ENCODE measurements around the gene HSDL2. TPM values are rescaled to one million over a fixed set of nuclear protein-coding genes. Genes with fewer than 3 reads are reported as not detected.
A peak's percentile ranks its signal among the peaks of the same experiment; 100 is the strongest.
"Not testable (repeated sequence)": the region's sequence is repeated elsewhere in the genome, so short reads cannot be mapped to it uniquely, and the experiment has no call there.

Gene HSDL2
- total RNA-seq, 2 experiments from 2014 or later = 18.4 to 24.1 TPM

DNA sequence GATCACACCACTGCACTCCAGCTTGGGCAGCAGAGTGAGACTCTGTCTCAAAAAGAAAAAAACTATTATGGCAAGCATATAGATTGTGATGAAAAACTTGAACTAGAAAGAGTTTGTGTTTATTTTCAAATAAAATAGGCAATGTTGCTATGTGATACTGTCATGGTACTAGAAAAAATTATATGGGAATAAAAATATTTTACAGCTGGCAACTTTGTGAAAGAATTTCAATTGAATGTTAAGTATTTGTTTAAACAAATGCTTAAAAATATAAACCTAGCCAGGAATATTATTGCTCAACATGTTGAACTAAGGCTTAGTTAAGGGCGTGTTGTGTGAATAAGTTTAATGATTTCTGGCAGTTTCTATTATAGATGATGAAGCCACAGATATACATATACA is 31.7 kb downstream of the HSDL2 start:
- H3K4me1 Mint-ChIP-seq = no peaks in the 10 kb centered on the region
- ChIA-PET POLR2A (no interaction called here), CTCF (no interaction called here)
- no peaks in the 10 kb centered on the region for H3K9me3 Mint-ChIP-seq
- peaks cover 7% of the 10 kb centered on the region for H3K36me3 Mint-ChIP-seq (ENCODE audit: low read depth)
- H3K4me3 Mint-ChIP-seq = no peak overlapping the region
- no peak overlapping the region for H3K27ac Mint-ChIP-seq
- H3K27me3 Mint-ChIP-seq = no peaks in the 10 kb centered on the region
- DNase-seq = no peak

DNA sequence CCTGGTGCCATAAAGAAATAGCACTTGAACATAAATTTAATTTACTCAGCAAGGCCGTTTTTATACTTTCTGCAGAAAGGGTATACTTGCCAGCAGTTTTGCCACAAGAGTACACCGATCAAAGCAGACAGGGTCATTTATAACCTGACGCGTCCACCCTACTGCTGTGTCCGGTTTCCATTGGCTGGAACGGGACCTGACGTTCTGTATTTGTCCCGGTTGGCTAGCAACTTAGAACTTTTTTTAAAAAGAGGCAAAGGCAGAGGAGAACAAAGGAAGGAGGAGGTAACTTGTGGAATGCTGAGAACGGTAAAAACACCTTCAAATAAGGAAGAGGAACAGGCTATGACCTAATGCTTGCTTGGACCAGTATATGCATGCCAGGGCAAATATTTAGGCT is 33.8 kb downstream of the HSDL2 start:
- POLR2A ChIA-PET; CTCF ChIA-PET; H3K36me3 Mint-ChIP-seq (ENCODE audit: low read depth); H3K9me3 Mint-ChIP-seq; H3K4me1 Mint-ChIP-seq; H3K27me3 Mint-ChIP-seq; H3K27ac Mint-ChIP-seq; H3K4me3 Mint-ChIP-seq; DNase-seq: not testable (repeated sequence)

- Mint-ChIP-seq H3K36me3 (ENCODE audit: low read depth) (peaks cover 16% of the 10 kb centered on the region), H3K4me3 (no peak overlapping the region), H3K9me3 (no peaks in the 10 kb centered on the region), H3K4me1 (peaks cover 4% of the 10 kb centered on the region), H3K27me3 (no peaks in the 10 kb centered on the region), H3K27ac (no peak overlapping the region)
- CTCF ChIA-PET = no interaction called here
- POLR2A ChIA-PET = no interaction called here
- DNase-seq = no peak
These were observed 40.3 kb downstream of the HSDL2 start for GRCh38 chr9:112420208-112420607.

DNA sequence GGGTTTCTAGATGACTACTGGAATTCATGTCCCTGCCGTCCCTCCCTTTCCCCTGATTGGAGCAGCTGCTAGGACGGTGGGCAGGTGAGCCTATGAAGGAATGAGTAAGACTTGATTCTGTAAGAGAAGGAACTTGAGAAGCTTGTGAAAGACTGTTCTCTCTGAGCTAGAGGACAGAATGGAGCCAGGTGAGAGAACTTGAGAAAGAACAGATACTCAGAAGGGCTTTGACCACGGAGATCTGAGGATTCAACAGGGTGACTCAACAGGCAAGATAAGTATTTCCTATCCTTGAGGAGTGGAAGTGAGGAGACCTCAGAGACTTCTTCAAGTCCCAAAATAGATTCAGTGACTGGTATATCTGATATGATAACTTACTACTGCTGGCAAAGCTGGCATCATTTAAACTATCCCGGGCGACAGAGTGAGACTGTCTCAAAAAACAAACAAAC is 41.9 kb downstream of the HSDL2 start:
- H3K4me3 Mint-ChIP-seq = no peak overlapping the region
- H3K36me3 Mint-ChIP-seq (ENCODE audit: low read depth) = peaks cover 16% of the 10 kb centered on the region
- no peak for DNase-seq
- peaks cover 4% of the 10 kb centered on the region for H3K4me1 Mint-ChIP-seq
- no peak overlapping the region for H3K27ac Mint-ChIP-seq
- no peaks in the 10 kb centered on the region for H3K9me3 Mint-ChIP-seq
- ChIA-PET CTCF (interaction anchor here (0.6 kb wide), 1 partner anchor 76 kb away, joined by 5 read pairs; no protein-coding TSS in a partner anchor), POLR2A (no interaction called here)
- H3K27me3 Mint-ChIP-seq = no peaks in the 10 kb centered on the region

- ChIA-PET CTCF (interaction anchor here (0.6 kb wide), 1 partner anchor 77 kb away, joined by 5 read pairs; no protein-coding TSS in a partner anchor), POLR2A (no interaction called here)
- no peaks in the 10 kb centered on the region for H3K27me3 Mint-ChIP-seq
- peaks cover 4% of the 10 kb centered on the region for H3K4me1 Mint-ChIP-seq
- no peaks in the 10 kb centered on the region for H3K9me3 Mint-ChIP-seq
- peaks cover 16% of the 10 kb centered on the region for H3K36me3 Mint-ChIP-seq (ENCODE audit: low read depth)
- DNase-seq = no peak
- no peak overlapping the region for H3K4me3 Mint-ChIP-seq
- H3K27ac Mint-ChIP-seq = no peak overlapping the region
These were observed 42.7 kb downstream of the HSDL2 start for GRCh38 chr9:112422417-112423148.

- peaks cover 5% of the 10 kb centered on the region for H3K36me3 Mint-ChIP-seq (ENCODE audit: low read depth)
- H3K4me3 Mint-ChIP-seq = no peak overlapping the region
- no peak for DNase-seq
- H3K27me3 Mint-ChIP-seq = no peaks in the 10 kb centered on the region
- no peak overlapping the region for H3K27ac Mint-ChIP-seq
- H3K9me3 Mint-ChIP-seq = no peaks in the 10 kb centered on the region
- no peaks in the 10 kb centered on the region for H3K4me1 Mint-ChIP-seq
- CTCF ChIA-PET = no interaction called here
- POLR2A ChIA-PET = no interaction called here
These were observed 50.2 kb downstream of the HSDL2 start for GRCh38 chr9:112430006-112430522.

GRCh38 chr9:112433499-112434392 is 53.8 kb downstream of the HSDL2 start:
- no peak for DNase-seq
- Mint-ChIP-seq H3K36me3 (ENCODE audit: low read depth) (peaks cover 5% of the 10 kb centered on the region), H3K27me3 (no peaks in the 10 kb centered on the region), H3K4me1 (no peaks in the 10 kb centered on the region), H3K9me3 (no peaks in the 10 kb centered on the region), H3K27ac (no peak overlapping the region), H3K4me3 (no peak overlapping the region)
- POLR2A ChIA-PET = no interaction called here
- CTCF ChIA-PET = interaction anchor here (1.2 kb wide), 1 partner anchor 8 kb away, joined by 3 read pairs; no protein-coding TSS in a partner anchor

DNA sequence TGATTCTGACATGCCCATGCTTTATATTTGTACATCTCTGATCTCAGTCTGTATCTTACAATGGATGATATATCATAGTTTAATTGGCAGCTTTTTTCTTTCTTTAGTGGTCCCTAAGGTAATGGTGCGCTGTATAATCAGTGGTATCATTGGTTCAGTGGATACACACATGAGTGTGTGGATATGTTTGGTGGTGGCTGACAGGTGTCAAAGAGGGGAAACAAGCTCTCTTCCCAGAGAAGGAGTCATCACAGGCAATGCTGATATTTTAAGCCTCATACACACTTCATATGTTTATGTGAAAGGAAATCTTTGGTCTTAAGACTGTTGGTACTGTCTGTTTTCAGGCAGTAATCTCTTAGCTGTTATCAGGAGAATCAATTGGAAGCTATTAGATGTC is 54.6 kb downstream of the HSDL2 start:
- no peaks in the 10 kb centered on the region for H3K27me3 Mint-ChIP-seq
- no peaks in the 10 kb centered on the region for H3K9me3 Mint-ChIP-seq
- H3K27ac Mint-ChIP-seq = no peak overlapping the region
- CTCF ChIA-PET = interaction anchor here (0.7 kb wide), 1 partner anchor 18 kb away, joined by 3 read pairs; no protein-coding TSS in a partner anchor
- POLR2A ChIA-PET = no interaction called here
- no peak overlapping the region for H3K4me3 Mint-ChIP-seq
- no peak for DNase-seq
- H3K4me1 Mint-ChIP-seq = no peaks in the 10 kb centered on the region
- H3K36me3 Mint-ChIP-seq (ENCODE audit: low read depth) = peaks cover 4% of the 10 kb centered on the region

- no peaks in the 10 kb centered on the region for H3K9me3 Mint-ChIP-seq
- ChIA-PET CTCF (no interaction called here), POLR2A (no interaction called here)
- H3K27ac Mint-ChIP-seq = no peak overlapping the region
- peaks cover 3% of the 10 kb centered on the region for H3K36me3 Mint-ChIP-seq (ENCODE audit: low read depth)
- DNase-seq = no peak
- H3K4me1 Mint-ChIP-seq = no peaks in the 10 kb centered on the region
- no peaks in the 10 kb centered on the region for H3K27me3 Mint-ChIP-seq
- H3K4me3 Mint-ChIP-seq = no peak overlapping the region
These were observed 57.5 kb downstream of the HSDL2 start for GRCh38 chr9:112437406-112437805.

- Mint-ChIP-seq H3K27ac (no peak overlapping the region), H3K36me3 (ENCODE audit: low read depth) (peaks cover 3% of the 10 kb centered on the region), H3K4me1 (no peaks in the 10 kb centered on the region), H3K4me3 (no peak overlapping the region), H3K9me3 (no peaks in the 10 kb centered on the region), H3K27me3 (no peaks in the 10 kb centered on the region)
- CTCF ChIA-PET = interaction anchor here (0.6 to 1.0 kb wide), 2 partner anchors 11 to 90 kb away, joined by 4 to 5 read pairs; no protein-coding TSS in a partner anchor
- POLR2A ChIA-PET = no interaction called here
- no peak for DNase-seq
These were observed 59.3 kb downstream of the HSDL2 start for GRCh38 chr9:112439171-112439570.

DNA sequence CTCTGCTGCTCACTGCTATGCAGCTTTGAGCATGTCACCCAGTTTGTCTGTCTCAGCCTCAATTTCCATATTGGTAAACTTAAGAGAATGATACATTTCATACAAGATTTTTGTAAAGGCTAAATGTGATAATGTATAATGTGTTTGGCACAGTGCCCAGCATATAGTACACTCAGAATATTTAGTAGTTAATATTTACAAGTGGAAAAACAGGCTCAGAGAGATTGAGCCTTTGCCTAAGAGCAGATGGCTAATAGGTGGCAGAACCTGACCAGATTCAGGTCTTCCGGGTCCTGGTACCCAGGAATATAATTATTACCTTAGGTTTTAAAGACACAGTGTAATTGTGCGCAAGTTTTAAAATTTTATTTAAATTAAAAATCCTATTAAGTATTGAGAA is 59.9 kb downstream of the HSDL2 start:
- H3K36me3 Mint-ChIP-seq (ENCODE audit: low read depth) = peaks cover 3% of the 10 kb centered on the region
- no peak for DNase-seq
- POLR2A ChIA-PET = no interaction called here
- H3K4me3 Mint-ChIP-seq = no peak overlapping the region
- no peak overlapping the region for H3K27ac Mint-ChIP-seq
- H3K4me1 Mint-ChIP-seq = no peaks in the 10 kb centered on the region
- CTCF ChIA-PET = interaction anchor here (1.0 kb wide), 1 partner anchor 11 kb away, joined by 4 read pairs; no protein-coding TSS in a partner anchor
- no peaks in the 10 kb centered on the region for H3K27me3 Mint-ChIP-seq
- no peaks in the 10 kb centered on the region for H3K9me3 Mint-ChIP-seq

DNA sequence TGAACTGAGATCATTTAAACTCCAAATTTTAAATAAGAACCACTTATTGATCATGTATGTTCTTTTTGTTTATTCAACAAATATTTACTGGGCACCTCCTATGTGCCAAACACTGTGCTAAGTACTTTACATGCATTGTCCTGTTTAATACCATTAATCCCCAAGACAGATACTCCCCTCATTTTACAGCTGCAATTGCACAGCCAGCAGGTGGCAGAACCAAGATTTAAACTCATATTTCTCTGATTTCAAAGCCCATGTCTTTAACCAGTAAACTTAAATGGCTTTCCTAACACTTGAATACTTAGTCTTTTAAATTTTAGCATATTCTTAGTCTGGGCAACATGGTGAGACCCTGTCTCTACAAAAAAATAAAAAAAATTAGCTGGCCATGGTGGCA is 63.3 kb downstream of the HSDL2 start:
- POLR2A ChIA-PET = interaction anchor here (0.7 kb wide), 1 partner anchor 63 kb away, joined by 4 read pairs; the partner anchor contains the start of gene HSDL2
- H3K4me1 Mint-ChIP-seq = peaks cover 7% of the 10 kb centered on the region
- H3K4me3 Mint-ChIP-seq = no peak overlapping the region
- H3K27ac Mint-ChIP-seq = no peak overlapping the region
- H3K9me3 Mint-ChIP-seq = no peaks in the 10 kb centered on the region
- no peaks in the 10 kb centered on the region for H3K27me3 Mint-ChIP-seq
- peak; percentile 45 for DNase-seq
- peaks cover 3% of the 10 kb centered on the region for H3K36me3 Mint-ChIP-seq (ENCODE audit: low read depth)
- CTCF ChIA-PET = interaction anchor here (0.6 to 1.7 kb wide), 5 partner anchors 347 to 962 kb away, joined by 3 to 4 read pairs (median 3); no protein-coding TSS in a partner anchor

GRCh38 chr9:112443636-112444035 is 63.7 kb downstream of the HSDL2 start:
- no peak overlapping the region for H3K4me3 Mint-ChIP-seq
- H3K27ac Mint-ChIP-seq = no peak overlapping the region
- ChIA-PET POLR2A (interaction anchor here (0.7 kb wide), 1 partner anchor 64 kb away, joined by 4 read pairs; the partner anchor contains the start of gene HSDL2), CTCF (interaction anchor here (0.8 to 1.7 kb wide), 2 partner anchors 346 to 376 kb away, joined by 3 to 4 read pairs; no protein-coding TSS in a partner anchor)
- DNase-seq = no peak
- peaks cover 3% of the 10 kb centered on the region for H3K36me3 Mint-ChIP-seq (ENCODE audit: low read depth)
- no peaks in the 10 kb centered on the region for H3K27me3 Mint-ChIP-seq
- peaks cover 7% of the 10 kb centered on the region for H3K4me1 Mint-ChIP-seq
- H3K9me3 Mint-ChIP-seq = no peaks in the 10 kb centered on the region
